CD14-positive monocyte (primary cell): ENCODE measurements around the gene GPHN. TPM values are rescaled to one million over a fixed set of nuclear protein-coding genes. Genes with fewer than 3 reads are reported as not detected.

ENCODE experiments used
- DNase-seq, 3 donors: peaks; one replicate each; pipeline ENCODE4 v3.0.0-alpha.2; 2011 to 2022
- H2AFZ ChIP-seq: 2 replicates; pipeline ENCODE4 v1.6.0; 2012; ENCODE audit warnings: mild to moderate bottlenecking, low read depth, low read length, inconsistent platforms; ENCODE audit not compliant: insufficient read depth, poor library complexity, severe bottlenecking
- H3K27ac ChIP-seq, 2 donors: 1 replicate in 1 of 2; 2 replicates in 1 of 2; pipeline ENCODE4 v1.5.1; 2012 to 2013; ENCODE audit warnings: low read length in 2 of 2, control low read depth in 1 of 2, inconsistent platforms in 1 of 2, low read depth in 1 of 2, mild to moderate bottlenecking in 1 of 2
- H3K27me3 ChIP-seq, 2 donors: one replicate each; pipeline versions ENCODE4 v1.6.0 to v1.6.1; 2011 to 2013; ENCODE audit warnings: low read length in 2 of 2; ENCODE audit not compliant: control insufficient read depth in 2 of 2, insufficient read depth in 2 of 2
- H3K36me3 ChIP-seq, 2 donors: replicated peaks in 1 of 2; 1 replicate in 1 of 2; 2 replicates in 1 of 2; pipeline versions ENCODE4 v1.5.1 to v1.6.1; 2012 to 2013; ENCODE audit warnings: low read length in 2 of 2, control low read depth in 1 of 2, inconsistent platforms in 1 of 2, mild to moderate bottlenecking in 1 of 2; ENCODE audit not compliant: insufficient read depth in 2 of 2, control insufficient read depth in 1 of 2
- H3K4me1 ChIP-seq, 2 donors: 1 replicate in 1 of 2; 2 replicates in 1 of 2; pipeline versions ENCODE4 v1.5.1 to v1.6.1; 2012 to 2013; ENCODE audit warnings: low read length in 2 of 2, control low read depth in 1 of 2, inconsistent platforms in 1 of 2, mild to moderate bottlenecking in 1 of 2, moderate library complexity in 1 of 2; ENCODE audit not compliant: insufficient read depth in 2 of 2, control insufficient read depth in 1 of 2
- H3K4me2 ChIP-seq: replicated peaks from 2 replicates; pipeline ENCODE3; 2012; ENCODE audit warnings: low read length, moderate library complexity, mild to moderate bottlenecking; ENCODE audit not compliant: poor library complexity, severe bottlenecking; ENCODE audit errors: extremely low read depth
- H3K4me3 ChIP-seq, 3 experiments: fragments of 200-600 bp in 1 of 3; sonication (generic) in 1 of 3; replicated peaks in 1 of 3; 1 replicate in 2 of 3; 2 replicates in 1 of 3; pipeline ENCODE4 v1.5.1; 2011 to 2013; ENCODE audit warnings: low read length in 3 of 3, mild to moderate bottlenecking in 3 of 3, control low read depth in 2 of 3, low read depth in 2 of 3, inconsistent platforms in 1 of 3, moderate library complexity in 1 of 3
- H3K79me2 ChIP-seq: 2 replicates; pipeline ENCODE4 v1.6.0; 2012; ENCODE audit warnings: mild to moderate bottlenecking, control low read depth, inconsistent platforms, low read length, moderate library complexity; ENCODE audit not compliant: insufficient read depth
- H3K9ac ChIP-seq: 2 replicates; pipeline ENCODE4 v1.6.0; 2017; ENCODE audit warnings: low read length, mild to moderate bottlenecking; ENCODE audit not compliant: insufficient read depth, poor library complexity, severe bottlenecking
- H3K9me3 ChIP-seq, 2 donors: replicated peaks in 1 of 2; 1 replicate in 1 of 2; 2 replicates in 1 of 2; pipeline versions ENCODE4 v1.5.1 to v1.6.1; 2012 to 2013; ENCODE audit warnings: low read length in 2 of 2, control low read depth in 1 of 2; ENCODE audit not compliant: control insufficient read depth in 1 of 2, insufficient read depth in 1 of 2
- H4K20me1 ChIP-seq: 2 replicates; pipeline ENCODE4 v1.6.0; 2012; ENCODE audit warnings: mild to moderate bottlenecking, low read length, control low read depth, moderate library complexity; ENCODE audit not compliant: insufficient read depth
- H3K27ac Mint-ChIP-seq, 7 donors: one replicate each; pipeline ENCODE4 v1.8.0; 2020; ENCODE audit warnings: mild to moderate bottlenecking in 7 of 7, mixed read lengths in 7 of 7, moderate library complexity in 6 of 7, inconsistent platforms in 2 of 7
- H3K27me3 Mint-ChIP-seq, 3 donors: one replicate each; pipeline ENCODE4 v1.8.0; 2021 to 2022; ENCODE audit warnings: low read depth in 3 of 3, mild to moderate bottlenecking in 3 of 3, mixed read lengths in 3 of 3, moderate library complexity in 3 of 3, inconsistent platforms in 1 of 3
- H3K36me3 Mint-ChIP-seq, 2 donors: one replicate each; pipeline ENCODE4 v1.8.0; 2020; ENCODE audit warnings: mixed read lengths in 2 of 2, inconsistent platforms in 1 of 2, mild to moderate bottlenecking in 1 of 2
- H3K4me1 Mint-ChIP-seq: one replicate; pipeline ENCODE4 v1.8.0; 2020; ENCODE audit warnings: mild to moderate bottlenecking, mixed read lengths
- H3K4me3 Mint-ChIP-seq, 2 donors: one replicate each; pipeline ENCODE4 v1.8.0; 2020; ENCODE audit warnings: mild to moderate bottlenecking in 2 of 2, mixed read lengths in 2 of 2, moderate library complexity in 1 of 2
- H3K9me3 Mint-ChIP-seq, 7 donors: one replicate each; pipeline ENCODE4 v1.8.0; 2020 to 2022; ENCODE audit warnings: mixed read lengths in 7 of 7, mild to moderate bottlenecking in 6 of 7, moderate library complexity in 6 of 7, inconsistent platforms in 2 of 7
- CTCF ChIP-seq: fragments of 200-600 bp; IDR thresholded peaks from one replicate; pipeline ENCODE4 v1.8.0; 2022; ENCODE audit warnings: antibody characterized with exemption, mild to moderate bottlenecking
- WGBS: methylation state at CpG from one replicate; pipeline ENCODE4 v1.1.5; 2013; ENCODE audit warnings: missing lambda C conversion rate; ENCODE audit not compliant: insufficient coverage; 5-methylcytosine and 5-hydroxymethylcytosine counted together
- intact Hi-C, 2 donors: fragments of 100-400 bp; cut with micrococcal nuclease; formaldehyde crosslinking; loops; one replicate each; pipeline versions ENCODE4 v1.15.0 to v1.15.1; 2023
- polyA plus RNA-seq, 3 donors: library from polyadenylated mRNA; depleted of rRNA in 1 of 3; unstranded in 2 of 3; stranded (reverse) in 1 of 3; fragments of 300-500 nt in 2 of 3; fragments of >200 nt in 1 of 3; fragmentation: Illumina TruSeq in 2 of 3; gene quantifications; 1 replicate in 2 of 3; 2 replicates in 1 of 3; pipeline ENCODE4 v1.2.3, GENCODE V29; 2012 to 2021

GPHN gene
- polyA plus RNA-seq, 3 donors, result 1.9 to 3.1 (median 3.0) TPM

- Mint-ChIP-seq H3K4me3 (no peak overlapping the region), H3K4me1 (no peaks in the 10 kb centered on the region), H3K27me3 (no peaks in the 10 kb centered on the region), H3K36me3 (no peaks in the 10 kb centered on the region), H3K9me3 (peaks cover 0 to 2% (median 0%) of the 10 kb centered on the region in 7 donors), H3K27ac (no peak overlapping the region)
- no peaks in the 10 kb centered on the region for H4K20me1 ChIP-seq
- H3K9me3 ChIP-seq, result no peaks in the 10 kb centered on the region
- no peak for TF ChIP-seq CTCF
- no peak overlapping the region for H3K27ac ChIP-seq
- no peaks in the 10 kb centered on the region for H3K27me3 ChIP-seq
- no peaks in the 10 kb centered on the region for H3K4me1 ChIP-seq
- intact Hi-C loops, result no loop called here
- H2AFZ ChIP-seq, result no peak overlapping the region
- H3K4me3 ChIP-seq, result no peak overlapping the region
- DNase-seq, result no peak
- no peaks in the 10 kb centered on the region for H3K79me2 ChIP-seq
- H3K36me3 ChIP-seq, result no peaks in the 10 kb centered on the region
- no peak overlapping the region for H3K9ac ChIP-seq
- no CpG with 5 or more reads among the region's 2 CpGs for WGBS
- H3K4me2 ChIP-seq, result no peak overlapping the region
These were observed 244.2 kb downstream of the GPHN start for GRCh38 chr14:66752109-66752508.

- Histone ChIP-seq H4K20me1 (no peaks in the 10 kb centered on the region), H3K4me3 (no peak overlapping the region), H3K9me3 (peaks cover 0 to 4% of the 10 kb centered on the region in 2 donors), H3K27ac (no peak overlapping the region), H3K4me2 (no peak overlapping the region), H3K4me1 (no peaks in the 10 kb centered on the region), H3K79me2 (no peaks in the 10 kb centered on the region), H3K27me3 (no peaks in the 10 kb centered on the region), H3K9ac (no peak overlapping the region), H3K36me3 (no peaks in the 10 kb centered on the region), H2AFZ (no peak overlapping the region)
- no peaks in the 10 kb centered on the region for H3K4me1 Mint-ChIP-seq
- H3K27ac Mint-ChIP-seq, result no peak overlapping the region
- H3K4me3 Mint-ChIP-seq, result no peak overlapping the region
- TF ChIP-seq CTCF, result no peak
- intact Hi-C loops, result no loop called here
- H3K9me3 Mint-ChIP-seq, result peaks cover 0 to 6% (median 0%) of the 10 kb centered on the region in 7 donors
- DNase-seq, result no peak
- WGBS, result 100% methylated on average over 3 of the region's 6 CpGs
- H3K36me3 Mint-ChIP-seq, result no peaks in the 10 kb centered on the region
- H3K27me3 Mint-ChIP-seq, result no peaks in the 10 kb centered on the region
These were observed 250.2 kb downstream of the GPHN start for GRCh38 chr14:66758031-66758613.
